KMS-11 (cell line): ENCODE measurements around the gene CENPP.

Source experiments
- H2AFZ ChIP-seq: fragments of 200-600 bp; sonication (generic); 2 replicates; pipeline ENCODE4 v1.6.1; 2016; ENCODE audit warnings: antibody characterized with exemption, mixed run types, low read depth
- H3K27ac ChIP-seq: fragments of 200-600 bp; sonication (generic); 2 replicates; pipeline ENCODE4 v1.6.1; 2016; ENCODE audit warnings: mild to moderate bottlenecking, mixed run types
- H3K27me3 ChIP-seq: fragments of 200-600 bp; sonication (generic); 2 replicates; pipeline ENCODE4 v1.6.1; 2017; ENCODE audit warnings: mild to moderate bottlenecking, low read depth, mixed run types, moderate library complexity; ENCODE audit not compliant: insufficient read depth
- H3K36me3 ChIP-seq: fragments of 200-600 bp; sonication (generic); 2 replicates; pipeline ENCODE4 v1.6.1; 2017; ENCODE audit warnings: mild to moderate bottlenecking, mixed run types; ENCODE audit not compliant: insufficient read depth
- H3K4me1 ChIP-seq: fragments of 200-600 bp; sonication (generic); 2 replicates; pipeline ENCODE4 v1.6.1; 2016; ENCODE audit warnings: mild to moderate bottlenecking, low read depth, mixed run types; ENCODE audit not compliant: poor library complexity, severe bottlenecking
- H3K4me2 ChIP-seq: fragments of 200-600 bp; sonication (generic); 2 replicates; pipeline ENCODE4 v1.7.0; 2016; ENCODE audit warnings: mild to moderate bottlenecking, mixed run types
- H3K4me3 ChIP-seq: fragments of 200-600 bp; sonication (generic); IDR thresholded peaks from 2 replicates; pipeline ENCODE4 v1.6.1; 2017; ENCODE audit warnings: low read depth, low read length, mixed read lengths; ENCODE audit not compliant: insufficient read depth
- H3K79me2 ChIP-seq: fragments of 200-600 bp; sonication (generic); 2 replicates; pipeline ENCODE4 v1.6.1; 2016; ENCODE audit warnings: low read depth, mixed run types; ENCODE audit not compliant: insufficient read depth
- H3K9ac ChIP-seq: fragments of 200-600 bp; sonication (generic); 2 replicates; pipeline ENCODE4 v1.6.1; 2016; ENCODE audit warnings: mild to moderate bottlenecking, mixed run types
- H4K20me1 ChIP-seq: fragments of 200-600 bp; sonication (generic); 2 replicates; pipeline ENCODE4 v1.6.1; 2016; ENCODE audit warnings: mild to moderate bottlenecking, mixed run types; ENCODE audit not compliant: insufficient read depth
- CTCF ChIP-seq: fragments of 200-600 bp; sonication (generic); conservative IDR thresholded peaks from 2 replicates; pipeline ENCODE4 v1.6.1; 2017; ENCODE audit warnings: low read depth, mild to moderate bottlenecking, antibody characterized with exemption, low read length, moderate library complexity, mixed read lengths

Gene CENPP

GRCh38 chr9:92482329-92482728, 156.6 kb downstream of the CENPP start, which contains the start of gene ASPN:
ASPN (minus strand) TSS chr9:92482506.
- Histone ChIP-seq H3K36me3 (no peaks in the 10 kb centered on the region), H3K27me3 (no peaks in the 10 kb centered on the region), H3K9ac (no peak within 1 kb of the TSS), H3K4me2 (no peak within 1 kb of the TSS), H3K27ac (no peak within 1 kb of the TSS), H3K4me3 (no peak within 1 kb of the TSS), H2AFZ (no peak within 1 kb of the TSS), H3K79me2 (no peaks in the 10 kb centered on the region), H4K20me1 (no peaks in the 10 kb centered on the region), H3K4me1 (no peaks in the 10 kb centered on the region)
- no peak for TF ChIP-seq CTCF

GRCh38 chr9:92482805-92483204, 157.1 kb downstream of the CENPP start:
- Histone ChIP-seq H3K36me3 (no peaks in the 10 kb centered on the region), H3K4me1 (no peaks in the 10 kb centered on the region), H3K9ac (no peak overlapping the region), H3K79me2 (no peaks in the 10 kb centered on the region), H3K4me2 (no peak overlapping the region), H2AFZ (no peak overlapping the region), H3K27ac (no peak overlapping the region), H4K20me1 (no peaks in the 10 kb centered on the region), H3K27me3 (no peaks in the 10 kb centered on the region), H3K4me3 (no peak overlapping the region)
- no peak for TF ChIP-seq CTCF

GRCh38 chr9:92483627-92484545, 158.1 kb downstream of the CENPP start:
- Histone ChIP-seq H3K36me3 (no peaks in the 10 kb centered on the region), H4K20me1 (no peaks in the 10 kb centered on the region), H3K79me2 (no peaks in the 10 kb centered on the region), H3K4me2 (no peak overlapping the region), H3K4me1 (no peaks in the 10 kb centered on the region), H3K27me3 (no peaks in the 10 kb centered on the region), H3K27ac (no peak overlapping the region), H3K4me3 (no peak overlapping the region), H2AFZ (no peak overlapping the region), H3K9ac (no peak overlapping the region)
- TF ChIP-seq CTCF = no peak

- H3K4me2 ChIP-seq = no peak overlapping the region
- H3K27ac ChIP-seq = no peak overlapping the region
- no peak overlapping the region for H3K9ac ChIP-seq
- H4K20me1 ChIP-seq = no peaks in the 10 kb centered on the region
- no peaks in the 10 kb centered on the region for H3K36me3 ChIP-seq
- TF ChIP-seq CTCF = no peak
- H3K79me2 ChIP-seq = no peaks in the 10 kb centered on the region
- H3K4me1 ChIP-seq = no peaks in the 10 kb centered on the region
- H3K27me3 ChIP-seq = no peaks in the 10 kb centered on the region
- H3K4me3 ChIP-seq = no peak overlapping the region
- H2AFZ ChIP-seq = no peak overlapping the region
These were observed 158.8 kb downstream of the CENPP start for GRCh38 chr9:92484563-92484962.
